GM19395 (cell line): ENCODE measurements around the gene ZBTB43.
"Not testable (repeated sequence)": the region's sequence is repeated elsewhere in the genome, so short reads cannot be mapped to it uniquely, and the experiment has no call there.

Experiments
- ATAC-seq: cut with Tn5 transposase; IDR thresholded peaks from one replicate; pipeline ENCODE4 v1.9.1; 2021; ENCODE audit warnings: mild to moderate bottlenecking, moderate library complexity; ENCODE audit not compliant: unreplicated experiment

The ZBTB43 gene

GRCh38 chr9:126788634-126789349 is 16.0 kb upstream of the ZBTB43 start:
- ATAC-seq, result no peak

GRCh38 chr9:126790561-126790960 is 14.3 kb upstream of the ZBTB43 start:
- no peak for ATAC-seq

GRCh38 chr9:126791406-126792230 is 13.2 kb upstream of the ZBTB43 start:
- ATAC-seq, result no peak

- ATAC-seq, result no peak
Observed at GRCh38 chr9:126793686-126794417, 11.0 kb upstream of the ZBTB43 start.

GRCh38 chr9:126794441-126794840 is 10.4 kb upstream of the ZBTB43 start:
- ATAC-seq, result no peak

GRCh38 chr9:126796758-126797157 is 8.1 kb upstream of the ZBTB43 start:
- no peak for ATAC-seq

- no peak for ATAC-seq
Observed at GRCh38 chr9:126797903-126798302, 6.9 kb upstream of the ZBTB43 start.

- ATAC-seq, result no peak
Observed at GRCh38 chr9:126799034-126799433, 5.8 kb upstream of the ZBTB43 start.

GRCh38 chr9:126802318-126803059 is 2.4 kb upstream of the ZBTB43 start:
- ATAC-seq, result no peak

GRCh38 chr9:126804198-126804695 is 593 bp upstream of the ZBTB43 start:
- no peak for ATAC-seq

GRCh38 chr9:126805554-126806262 is 868 bp downstream of the ZBTB43 start:
- ATAC-seq, result peak; percentile 69

- ATAC-seq, result no peak
Observed at GRCh38 chr9:126806336-126806735, 1.5 kb downstream of the ZBTB43 start.

- ATAC-seq, result no peak
Observed at GRCh38 chr9:126809068-126809467, 4.2 kb downstream of the ZBTB43 start.

- not testable (repeated sequence) for ATAC-seq
Observed at GRCh38 chr9:126810221-126810620, 5.4 kb downstream of the ZBTB43 start.

GRCh38 chr9:126813072-126813471 is 8.2 kb downstream of the ZBTB43 start:
- no peak for ATAC-seq

- no peak for ATAC-seq
Observed at GRCh38 chr9:126814091-126814490, 9.3 kb downstream of the ZBTB43 start.

GRCh38 chr9:126817615-126818014 is 12.8 kb downstream of the ZBTB43 start:
- ATAC-seq, result not testable (repeated sequence)

- no peak for ATAC-seq
Observed at GRCh38 chr9:126818482-126818881, 13.6 kb downstream of the ZBTB43 start.

GRCh38 chr9:126819482-126819881 is 14.6 kb downstream of the ZBTB43 start:
- no peak for ATAC-seq

GRCh38 chr9:126822278-126822677 is 17.4 kb downstream of the ZBTB43 start:
- ATAC-seq, result no peak
